HG03025 (cell line): ENCODE measurements around the gene SLAMF7.
A peak's percentile ranks its signal among the peaks of the same experiment; 100 is the strongest.
"Not testable (repeated sequence)": the region's sequence is repeated elsewhere in the genome, so short reads cannot be mapped to it uniquely, and the experiment has no call there.

Source experiments
- ATAC-seq: cut with Tn5 transposase; IDR thresholded peaks from one replicate; pipeline ENCODE4 v1.9.1; 2021; ENCODE audit warnings: mild to moderate bottlenecking, moderate library complexity; ENCODE audit not compliant: unreplicated experiment, low FRiP score

The SLAMF7 gene

DNA sequence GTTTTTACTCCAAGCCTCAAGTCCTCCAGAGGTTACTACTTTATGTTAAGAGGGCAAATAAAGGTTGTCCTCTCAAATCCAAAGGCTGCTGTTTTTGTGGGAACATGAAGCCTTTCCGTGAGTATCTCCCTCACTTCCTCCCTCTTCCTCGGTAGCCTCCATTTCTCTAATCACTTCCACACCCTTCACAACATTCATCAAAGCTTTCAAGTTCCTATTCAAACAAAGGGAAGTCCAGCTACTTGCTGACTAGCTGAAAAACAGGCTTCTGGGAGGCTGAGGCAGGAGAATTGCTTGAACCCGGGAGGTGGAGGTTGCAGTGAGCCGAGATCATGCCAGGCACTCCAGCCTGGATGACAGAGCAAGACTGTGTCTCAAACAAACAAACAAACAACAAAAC is 20.8 kb upstream of the SLAMF7 start:
- no peak for ATAC-seq

GRCh38 chr1:160720356-160721085 is 18.5 kb upstream of the SLAMF7 start:
- no peak for ATAC-seq

GRCh38 chr1:160721473-160721872 is 17.6 kb upstream of the SLAMF7 start:
- no peak for ATAC-seq

DNA sequence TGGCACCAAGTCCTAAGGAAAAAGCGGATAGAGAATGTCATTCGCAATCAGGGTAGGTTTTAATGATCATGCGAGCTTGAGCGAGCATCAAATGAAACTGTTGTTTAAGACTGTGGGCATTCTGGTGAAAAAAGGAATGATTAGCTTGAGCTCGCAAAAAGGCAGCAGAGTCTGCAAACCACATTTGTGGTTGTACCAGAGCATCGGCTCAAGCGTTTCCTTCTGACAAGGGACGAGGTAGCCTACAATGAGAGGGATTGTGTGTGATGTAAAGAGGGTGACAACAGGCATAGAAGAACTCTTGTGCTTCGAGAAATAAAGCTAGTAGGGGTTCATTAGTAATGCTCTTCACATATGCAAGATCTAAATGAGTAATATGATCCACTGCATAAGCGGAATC is 16.3 kb upstream of the SLAMF7 start:
- ATAC-seq = no peak

DNA sequence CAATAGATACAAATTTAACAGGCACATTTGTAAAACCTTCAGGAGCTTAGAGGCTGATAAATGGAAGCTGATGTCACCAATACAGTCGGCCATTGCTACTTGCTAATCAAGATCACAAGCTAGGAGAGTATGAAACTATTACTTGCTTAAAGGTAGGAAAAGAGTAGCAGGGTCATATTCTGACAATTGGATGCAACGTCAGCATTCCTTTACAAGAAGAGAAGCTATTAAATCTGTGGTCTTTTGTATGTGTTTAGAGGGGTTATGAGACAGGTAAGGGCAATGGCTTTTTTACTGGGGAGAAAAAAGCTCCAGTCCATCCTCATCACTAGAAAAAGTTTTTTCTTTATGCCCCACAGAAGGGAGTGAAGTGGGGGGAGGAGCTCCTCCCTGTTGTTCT is 15.7 kb upstream of the SLAMF7 start:
- ATAC-seq = no peak

DNA sequence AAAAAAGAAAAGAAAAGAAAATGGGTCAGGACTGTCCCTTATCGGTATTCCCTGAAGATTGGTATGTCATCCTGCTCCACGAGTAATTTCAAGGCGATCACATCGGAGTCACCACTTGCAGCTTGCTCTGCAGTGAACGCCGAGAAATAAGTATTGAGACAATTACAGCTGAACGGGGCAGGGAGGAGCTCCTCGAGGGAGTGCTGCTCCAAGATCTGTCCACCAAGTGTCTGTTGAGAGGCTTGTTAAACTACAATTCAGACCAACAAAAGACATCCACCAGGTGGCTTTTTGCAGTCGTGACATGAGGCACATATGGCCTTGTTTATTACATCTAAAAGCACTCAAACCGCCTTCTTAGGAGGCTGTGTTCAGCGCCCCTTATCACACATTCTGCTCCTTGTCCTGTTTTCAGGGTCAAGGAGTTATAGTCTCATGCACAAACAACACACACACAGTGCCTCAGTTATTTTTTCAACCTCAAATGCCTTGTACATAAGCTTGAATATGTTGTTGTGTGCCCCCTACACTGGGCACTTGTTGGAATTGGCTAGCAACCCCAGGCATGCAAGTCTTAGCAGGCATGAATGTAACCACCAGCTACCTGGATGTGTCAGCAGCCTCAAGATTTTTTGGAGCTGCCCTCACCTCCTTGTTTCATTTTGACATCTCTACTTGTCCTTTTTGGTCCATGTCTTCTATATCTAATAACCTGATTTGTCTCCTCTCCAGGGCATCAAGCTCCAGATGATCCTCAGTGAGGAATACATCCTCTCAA is 14.4 kb upstream of the SLAMF7 start:
- ATAC-seq = no peak

DNA sequence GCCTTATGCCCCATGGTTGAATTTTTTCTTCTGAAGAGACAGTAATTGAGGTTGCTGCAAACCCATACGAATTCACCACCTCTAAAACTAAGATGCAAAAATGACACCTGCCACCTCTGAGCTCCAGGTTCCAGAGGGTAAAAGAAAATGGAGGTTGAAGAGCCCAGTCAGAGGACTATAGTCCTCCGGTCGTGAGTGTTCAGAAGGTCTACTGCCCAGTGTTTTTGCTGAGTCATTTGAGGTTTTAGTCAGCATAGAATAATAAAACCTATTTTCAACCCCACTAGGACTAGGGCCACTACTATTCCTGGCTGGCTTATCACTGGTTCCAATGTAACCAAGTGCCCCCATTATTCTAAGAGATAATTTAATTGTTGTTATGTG is 12.9 kb upstream of the SLAMF7 start:
- ATAC-seq = no peak

GRCh38 chr1:160726498-160727315 is 12.3 kb upstream of the SLAMF7 start:
- no peak for ATAC-seq

DNA sequence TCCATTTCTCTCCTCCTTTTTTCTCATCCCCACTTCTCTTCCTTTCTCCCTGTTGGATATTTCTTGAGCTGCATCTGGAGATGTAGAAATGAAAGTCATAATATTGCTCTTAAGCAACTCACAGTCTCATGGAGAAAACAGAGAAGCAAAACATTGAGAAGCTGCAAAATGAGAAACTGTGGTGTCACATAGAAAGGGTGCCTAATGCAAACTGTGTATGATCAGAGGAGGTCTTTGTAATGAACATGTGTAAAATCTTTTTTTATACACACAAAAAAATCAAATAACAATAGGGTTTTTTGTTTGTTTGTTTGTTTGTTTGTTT is 11.8 kb upstream of the SLAMF7 start:
- ATAC-seq = no peak

DNA sequence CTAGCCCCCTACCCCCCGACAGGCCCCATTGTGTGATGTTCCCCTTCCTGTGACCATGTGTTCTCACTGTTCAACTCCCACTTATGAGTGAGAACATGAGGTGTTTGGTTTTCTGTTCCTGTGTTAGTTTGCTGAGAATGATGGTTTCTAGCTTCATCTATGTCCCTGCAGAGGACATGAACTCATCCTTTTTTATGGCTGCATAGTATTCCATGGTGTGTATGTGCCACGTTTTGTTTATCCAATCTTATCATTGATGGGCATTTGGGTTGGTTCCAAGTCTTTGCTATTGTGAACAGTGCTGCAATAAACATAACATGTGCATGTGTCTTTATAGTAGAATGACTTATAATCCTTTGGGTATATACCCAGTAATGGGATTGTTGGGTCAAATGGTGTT is 7.5 kb upstream of the SLAMF7 start:
- not testable (repeated sequence) for ATAC-seq

- peak; percentile 53 for ATAC-seq
These were observed 7.1 kb upstream of the SLAMF7 start for GRCh38 chr1:160731990-160732389.

GRCh38 chr1:160733898-160734297 is 5.1 kb upstream of the SLAMF7 start:
- no peak for ATAC-seq

DNA sequence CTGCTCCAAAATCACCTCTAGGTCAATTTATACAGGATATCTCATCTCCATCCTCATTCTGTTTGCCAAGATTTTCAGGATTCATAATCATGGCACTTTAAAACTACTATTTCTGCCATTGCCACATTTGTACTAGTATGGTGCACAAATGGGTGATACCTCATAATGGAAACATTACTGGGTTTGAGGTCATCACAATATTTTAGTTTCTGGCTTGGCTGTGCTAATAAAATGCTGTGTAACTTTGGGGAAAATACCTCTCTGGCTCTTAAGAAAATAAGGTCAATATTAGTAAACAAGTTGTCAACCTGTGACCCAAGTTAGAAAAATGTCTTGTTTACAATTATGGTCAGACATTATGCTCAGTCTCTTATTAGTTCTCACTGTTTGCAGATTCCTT is 4.7 kb upstream of the SLAMF7 start:
- ATAC-seq = no peak

- ATAC-seq = no peak
These were observed 776 bp upstream of the SLAMF7 start for GRCh38 chr1:160738271-160738670.

DNA sequence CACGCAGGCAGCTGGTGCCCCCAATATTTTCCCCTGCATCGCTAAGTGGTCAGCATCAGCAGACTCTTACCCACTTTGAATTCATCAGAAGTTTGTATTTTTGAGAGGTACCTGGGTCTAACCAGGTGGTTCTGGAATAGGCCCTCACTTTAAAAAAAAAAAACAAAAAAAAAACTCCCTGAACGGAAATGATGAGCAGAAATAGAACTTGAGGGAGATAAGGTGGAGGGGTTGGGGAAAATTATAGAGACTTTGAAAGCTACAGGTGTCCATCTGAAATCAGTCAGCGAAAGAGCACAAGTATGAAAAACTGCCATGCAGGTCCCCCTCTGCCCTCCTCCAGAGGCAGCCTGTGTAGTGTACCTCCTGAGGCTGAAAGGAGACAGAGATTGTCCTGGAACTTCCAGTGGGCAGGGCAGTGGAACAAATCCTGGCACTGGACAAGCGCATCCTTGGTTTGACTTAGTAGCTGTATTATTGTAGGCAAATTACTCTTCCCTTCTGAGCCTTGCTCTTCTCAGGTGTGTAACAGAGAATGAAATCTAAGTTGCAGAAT is 1.2 kb downstream of the SLAMF7 start:
- no peak for ATAC-seq

- no peak for ATAC-seq
These were observed 2.0 kb downstream of the SLAMF7 start for GRCh38 chr1:160741092-160741501.

DNA sequence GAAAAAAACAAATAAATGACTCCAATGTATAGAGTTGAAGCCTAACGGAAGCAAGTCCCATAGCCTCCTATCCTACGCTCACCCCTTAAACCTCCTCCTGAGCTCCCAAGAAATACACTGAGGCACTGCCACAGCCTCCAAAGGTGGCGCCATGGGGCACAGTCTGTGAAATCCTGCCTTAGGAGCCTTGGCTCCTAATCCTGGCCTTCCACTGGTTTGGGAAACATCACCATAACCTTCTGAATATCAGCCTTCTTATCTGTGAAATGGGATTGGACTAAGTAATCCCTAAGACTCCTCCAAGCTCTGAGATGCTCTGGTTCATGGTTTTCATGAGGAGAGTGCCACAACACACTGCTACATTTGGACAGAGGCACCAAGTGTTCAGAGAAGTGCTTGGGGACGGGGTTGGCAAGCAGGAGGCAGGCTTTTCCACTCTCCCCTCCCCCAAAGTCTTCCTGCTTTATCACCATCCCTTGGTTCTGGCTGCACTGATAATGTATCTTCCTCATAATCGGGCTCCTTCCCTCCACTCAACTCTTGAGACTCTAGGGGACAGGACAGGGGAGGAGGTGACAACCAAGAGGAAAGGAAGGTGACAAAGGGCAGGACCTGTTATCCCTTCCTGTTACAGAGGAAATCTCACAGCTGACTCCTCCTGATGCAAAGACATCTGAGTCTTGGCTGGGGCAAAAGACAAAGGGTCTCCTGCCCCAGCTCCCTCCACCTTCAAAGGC is 2.7 kb downstream of the SLAMF7 start:
- ATAC-seq = no peak

DNA sequence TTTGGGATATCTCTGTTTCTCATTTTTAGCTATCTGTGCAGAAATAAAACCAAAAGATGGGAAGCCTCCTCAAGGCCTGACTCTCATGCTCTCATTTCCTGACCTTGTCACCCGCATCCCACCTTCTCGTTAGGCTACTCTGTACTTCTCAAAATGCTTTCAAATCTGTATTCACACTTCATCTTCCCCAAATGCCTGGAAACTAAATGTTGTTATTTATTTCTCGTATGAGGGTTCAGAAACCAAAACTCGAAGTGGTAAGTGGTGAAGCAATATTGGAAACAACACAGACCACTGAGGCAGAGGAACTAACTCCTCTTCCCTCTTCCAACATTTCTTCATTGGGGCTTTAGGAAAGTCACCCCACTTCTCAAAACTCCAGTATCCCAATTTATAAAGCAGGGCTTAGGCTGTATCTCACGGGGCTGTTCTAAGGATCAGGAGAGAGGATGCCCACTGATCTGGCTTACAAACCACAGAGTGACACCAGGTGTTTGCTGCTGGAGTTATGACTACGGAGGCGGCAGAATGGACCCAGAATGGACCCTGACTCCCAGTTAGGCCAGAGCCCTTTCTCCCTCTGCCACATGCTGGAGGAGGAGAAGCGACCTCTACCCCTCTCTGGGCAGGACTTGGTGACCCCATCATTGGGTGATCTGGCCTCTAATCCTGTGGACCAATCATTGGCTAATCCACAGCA is 3.5 kb downstream of the SLAMF7 start:
- ATAC-seq = no peak

GRCh38 chr1:160743266-160743665 is 4.2 kb downstream of the SLAMF7 start:
- ATAC-seq = no peak
